GM06990 (cell line): ENCODE measurements around the gene ZNF518A.

Experiments used
- DNase-seq: peaks from one replicate; pipeline ENCODE4 v3.0.0-alpha.2; 2011; ENCODE audit not compliant: insufficient read length; ENCODE audit errors: extremely low read depth
- H3K27me3 ChIP-seq: replicated peaks from 2 replicates; pipeline ENCODE4 v1.6.0; 2011; ENCODE audit warnings: low read length; ENCODE audit not compliant: control insufficient read depth, insufficient read depth
- H3K36me3 ChIP-seq: 2 replicates; pipeline ENCODE4 v1.5.1; 2011; ENCODE audit warnings: low read length; ENCODE audit not compliant: control insufficient read depth, insufficient read depth
- H3K4me3 ChIP-seq: replicated peaks from 2 replicates; pipeline ENCODE4 v1.5.1; 2011; ENCODE audit warnings: low read depth, mild to moderate bottlenecking, control low read depth, low read length
- CTCF ChIP-seq: IDR thresholded peaks from 2 replicates; pipeline ENCODE4 v1.5.1; 2011; ENCODE audit warnings: low read length, control low read depth, mild to moderate bottlenecking, inconsistent platforms; ENCODE audit not compliant: insufficient read depth, poor library complexity, severe bottlenecking

ZNF518A gene

GRCh38 chr10:96129387-96130325, at the start of gene ZNF518A:
Gene ZNF518A (plus strand): TSS chr10:96130297. CDS start chr10:96156323, 26,026 bp downstream.
- H3K4me3 ChIP-seq: peak within 1 kb of the TSS; percentile 87
- H3K27me3 ChIP-seq: no peaks in the 10 kb centered on the region
- DNase-seq: peak; percentile 98
- no peak for TF ChIP-seq CTCF
- H3K36me3 ChIP-seq: no peaks in the 10 kb centered on the region; the same call in 1 of the 2 replicates

- TF ChIP-seq CTCF: no peak
- H3K4me3 ChIP-seq: no peak overlapping the region
- no peak for DNase-seq
Measured at GRCh38 chr10:96082153-96082552, 47.9 kb upstream of the ZNF518A start.

GRCh38 chr10:96082748-96083147, 47.3 kb upstream of the ZNF518A start:
- no peaks in the 10 kb centered on the region for H3K36me3 ChIP-seq
- DNase-seq: no peak
- H3K4me3 ChIP-seq: no peak overlapping the region
- no peak for TF ChIP-seq CTCF
- no peaks in the 10 kb centered on the region for H3K27me3 ChIP-seq

More at GRCh38 chr10:96082153-96082552, 47.9 kb upstream of the ZNF518A start:
- no peaks in the 10 kb centered on the region for H3K36me3 ChIP-seq
- H3K27me3 ChIP-seq: no peaks in the 10 kb centered on the region

GRCh38 chr10:96089116-96089515, 41.0 kb upstream of the ZNF518A start:
- no peak for DNase-seq
- Histone ChIP-seq H3K4me3 (peak overlapping the region; percentile 88), H3K36me3 (no peaks in the 10 kb centered on the region), H3K27me3 (no peaks in the 10 kb centered on the region)
- no peak for TF ChIP-seq CTCF

- no peaks in the 10 kb centered on the region for H3K36me3 ChIP-seq
- no peaks in the 10 kb centered on the region for H3K27me3 ChIP-seq
- peak; percentile 96 for DNase-seq
- peak overlapping the region; percentile 88 for H3K4me3 ChIP-seq
- no peak for TF ChIP-seq CTCF
Measured at GRCh38 chr10:96089670-96090462, 40.2 kb upstream of the ZNF518A start.
